ENCODE data around the gene PNISR. TPM values are rescaled to one million over a fixed set of nuclear protein-coding genes. Genes with fewer than 3 reads are reported as not detected.

PNISR gene
- total and polyA plus RNA-seq, 2 experiments from 2014 or later: 135 to 270 TPM

- H3K9me3 Mint-ChIP-seq: no peaks in the 10 kb centered on the region
- Histone ChIP-seq H3K27me3 (ENCODE audit: insufficient read depth) (no peaks in the 10 kb centered on the region), H3K4me2 (no peak overlapping the region), H2AFZ (no peak overlapping the region), H3K36me3 (ENCODE audit: insufficient read depth) (no peaks in the 10 kb centered on the region), H3F3A (replicated peaks; ENCODE audit: low read depth) (no peaks in the 10 kb centered on the region), H3K4me1 (ENCODE audit: insufficient read depth) (0 out of 2 replicates have a peak, but pooled peaks cover under 1% of the 10 kb centered on the region), H4K20me1 (replicated peaks; ENCODE audit: insufficient read depth) (no peaks in the 10 kb centered on the region), H3K27ac (ENCODE audit: low read depth) (no peak overlapping the region), H3K4me3 (no peak overlapping the region), H3K9me2 (ENCODE audit: insufficient read depth) (no peaks in the 10 kb centered on the region), H3K79me2 (replicated peaks; ENCODE audit: insufficient read depth) (no peaks in the 10 kb centered on the region)
- no peak overlapping the region for H3K27ac Mint-ChIP-seq
- no peak overlapping the region for H3K4me3 Mint-ChIP-seq
- TF ChIP-seq CTCF (conservative IDR thresholded peaks at IDR 0.05; ENCODE audit: low read depth in 2 of 2) (no peak), ZNF331 (CRISPR knock-in tag; IDR thresholded peaks at IDR 0.05; ENCODE audit: low read depth) (no peak), JUNB (IDR thresholded peaks at IDR 0.05; ENCODE audit: unreplicated experiment) (no peak), ZNF462 (CRISPR knock-in tag; IDR thresholded peaks at IDR 0.05) (no peak)
- peaks cover 4% of the 10 kb centered on the region for H3K27me3 Mint-ChIP-seq (ENCODE audit: insufficient read depth, low read depth, poor library complexity)
- H3K36me3 Mint-ChIP-seq (ENCODE audit: low read depth): no peaks in the 10 kb centered on the region
- ATAC-seq (no peak), DNase-seq (ENCODE audit: low spot score) (no peak)
- H3K4me1 Mint-ChIP-seq: no peaks in the 10 kb centered on the region
These were observed 61.1 kb downstream of the PNISR start for GRCh38 chr6:99364026-99364425.
